ENCODE measurements around the gene UCP2. TPM values are rescaled to one million over a fixed set of nuclear protein-coding genes. Genes with fewer than 3 reads are reported as not detected.

UCP2 gene
- total RNA-seq, 6 experiments from 2014 or later = 6.4 to 9.9 (median 8.0) TPM

DNA sequence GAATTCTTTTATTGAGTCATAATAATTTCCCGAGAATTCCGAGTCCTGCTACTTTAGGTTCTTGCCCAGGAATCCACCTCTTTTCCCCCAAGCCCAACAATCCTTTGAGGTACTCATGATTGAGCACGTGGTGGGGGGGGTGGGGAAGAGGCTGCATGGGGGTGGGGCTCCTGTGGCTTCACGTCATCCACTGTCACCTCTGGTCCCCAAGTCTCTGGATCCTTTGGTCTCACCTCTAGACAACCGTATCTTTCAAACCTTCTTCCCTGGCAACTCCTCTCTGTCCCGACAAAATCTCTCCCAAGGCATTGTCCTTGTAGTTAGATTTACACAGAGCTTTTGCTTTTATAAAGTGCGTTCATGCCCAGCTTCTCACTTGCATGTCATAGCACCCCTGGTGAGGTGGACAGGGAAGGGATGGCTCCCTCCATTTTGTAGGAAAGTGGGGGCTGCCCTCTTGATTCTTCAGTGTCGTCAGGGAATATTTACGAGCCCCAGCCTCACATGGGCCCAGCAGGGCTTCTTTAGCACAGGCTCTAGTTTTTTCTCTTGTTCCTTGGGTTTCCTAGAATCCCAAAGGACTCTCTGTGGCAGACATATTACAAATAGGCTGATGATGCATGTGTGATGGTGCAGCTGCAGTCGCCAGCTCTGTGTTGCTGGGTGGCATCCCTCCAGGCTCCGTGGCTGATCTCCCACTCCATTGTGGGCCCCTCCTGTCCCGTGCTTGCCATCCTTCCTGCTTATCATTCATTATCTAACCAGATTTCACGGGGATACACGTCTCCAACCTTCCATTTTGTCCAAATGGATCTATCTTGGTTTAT lies 17.9 kb upstream of the UCP2 start:
- Mint-ChIP-seq H3K36me3 (ENCODE audit: low read depth) (no peaks in the 10 kb centered on the region), H3K4me1 (ENCODE audit: low read depth) (no peaks in the 10 kb centered on the region), H3K4me3 (no peak overlapping the region), H3K27ac (no peak overlapping the region), H3K9me3 (no peaks in the 10 kb centered on the region), H3K27me3 (ENCODE audit: insufficient read depth) (no peaks in the 10 kb centered on the region)
- no peak for DNase-seq
- TF ChIP-seq, protein P1, sequence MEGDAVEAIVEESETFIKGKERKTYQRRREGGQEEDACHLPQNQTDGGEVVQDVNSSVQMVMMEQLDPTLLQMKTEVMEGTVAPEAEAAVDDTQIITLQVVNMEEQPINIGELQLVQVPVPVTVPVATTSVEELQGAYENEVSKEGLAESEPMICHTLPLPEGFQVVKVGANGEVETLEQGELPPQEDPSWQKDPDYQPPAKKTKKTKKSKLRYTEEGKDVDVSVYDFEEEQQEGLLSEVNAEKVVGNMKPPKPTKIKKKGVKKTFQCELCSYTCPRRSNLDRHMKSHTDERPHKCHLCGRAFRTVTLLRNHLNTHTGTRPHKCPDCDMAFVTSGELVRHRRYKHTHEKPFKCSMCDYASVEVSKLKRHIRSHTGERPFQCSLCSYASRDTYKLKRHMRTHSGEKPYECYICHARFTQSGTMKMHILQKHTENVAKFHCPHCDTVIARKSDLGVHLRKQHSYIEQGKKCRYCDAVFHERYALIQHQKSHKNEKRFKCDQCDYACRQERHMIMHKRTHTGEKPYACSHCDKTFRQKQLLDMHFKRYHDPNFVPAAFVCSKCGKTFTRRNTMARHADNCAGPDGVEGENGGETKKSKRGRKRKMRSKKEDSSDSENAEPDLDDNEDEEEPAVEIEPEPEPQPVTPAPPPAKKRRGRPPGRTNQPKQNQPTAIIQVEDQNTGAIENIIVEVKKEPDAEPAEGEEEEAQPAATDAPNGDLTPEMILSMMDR (IDR thresholded peaks at IDR 0.05) = no peak

DNA sequence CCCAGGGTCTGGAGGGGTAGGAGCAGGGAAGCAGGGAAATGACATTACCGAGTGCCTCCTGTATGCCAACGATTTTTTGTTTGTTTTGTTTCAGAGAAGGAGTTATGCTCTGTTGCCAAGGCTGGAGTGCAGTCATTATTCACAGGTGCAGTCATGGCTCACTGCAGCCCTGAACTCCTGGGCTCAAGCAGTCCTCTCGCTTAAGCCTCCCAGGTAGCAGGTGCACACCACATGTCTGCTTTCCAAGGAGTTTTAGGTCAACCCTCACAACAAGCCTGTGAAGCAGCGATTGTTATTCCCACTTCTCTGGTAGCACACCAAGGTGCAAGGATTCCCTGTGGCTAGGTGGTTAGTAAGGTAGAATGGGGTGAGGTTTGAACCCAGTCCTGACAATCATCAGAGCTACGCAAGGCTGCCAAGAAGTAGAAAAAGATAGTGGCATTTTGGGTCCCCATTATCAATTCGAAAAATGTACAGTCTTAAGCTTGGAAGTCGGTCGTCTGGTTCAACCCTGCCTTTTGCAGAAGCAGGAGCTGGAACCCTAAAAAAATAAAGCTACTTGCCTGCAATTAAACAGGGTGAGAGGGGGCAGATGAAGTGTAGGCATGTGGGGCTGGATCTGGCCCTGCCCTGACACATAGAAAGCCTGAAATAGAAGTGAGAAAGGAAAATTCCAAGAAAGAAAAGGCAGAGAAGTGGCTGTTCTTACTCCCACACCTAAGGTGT lies 17.1 kb upstream of the UCP2 start:
- no peak for DNase-seq
- H3K9me3 Mint-ChIP-seq = no peaks in the 10 kb centered on the region
- no peaks in the 10 kb centered on the region for H3K36me3 Mint-ChIP-seq (ENCODE audit: low read depth)
- no peaks in the 10 kb centered on the region for H3K4me1 Mint-ChIP-seq (ENCODE audit: low read depth)
- no peak overlapping the region for H3K4me3 Mint-ChIP-seq
- TF ChIP-seq, protein P1 (IDR thresholded peaks at IDR 0.05) = no peak
- no peak overlapping the region for H3K27ac Mint-ChIP-seq
- no peaks in the 10 kb centered on the region for H3K27me3 Mint-ChIP-seq (ENCODE audit: insufficient read depth)

DNA sequence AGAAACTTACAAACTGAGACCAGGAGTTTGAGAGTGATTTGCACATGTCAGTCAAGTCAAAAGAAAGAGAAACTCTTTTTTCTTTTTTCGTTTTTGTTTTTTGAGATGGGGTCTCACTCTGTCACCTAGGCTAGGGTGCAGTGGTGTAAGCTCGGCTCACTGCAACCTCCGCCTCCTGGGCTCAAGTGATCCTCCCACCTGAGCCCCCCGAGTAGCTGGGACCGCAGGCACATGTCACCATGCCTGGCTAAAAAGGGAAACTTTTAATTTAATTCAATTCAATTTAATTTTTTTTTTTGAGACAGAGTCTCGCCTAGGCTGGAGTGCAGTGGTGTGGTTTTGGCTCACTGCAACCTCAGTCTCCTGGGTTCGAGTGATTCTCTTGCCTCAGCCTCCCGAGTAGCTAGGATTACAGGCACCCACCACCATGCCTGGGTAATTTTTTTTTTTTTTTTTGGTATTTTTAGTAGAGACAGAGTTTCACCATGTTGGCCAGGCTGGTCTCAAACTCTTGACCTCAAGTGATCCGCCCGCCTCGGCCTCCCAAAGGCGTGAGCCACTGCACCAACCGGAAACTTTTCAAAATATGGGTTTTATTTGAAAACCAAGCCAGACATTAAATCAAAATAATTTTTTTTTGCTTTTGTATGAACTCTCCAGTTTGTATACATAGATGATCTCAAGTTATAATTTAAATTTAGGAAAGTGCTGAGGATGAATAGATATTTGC lies 16.4 kb upstream of the UCP2 start:
- no peak overlapping the region for H3K4me3 Mint-ChIP-seq
- no peak overlapping the region for H3K27ac Mint-ChIP-seq
- H3K9me3 Mint-ChIP-seq = no peaks in the 10 kb centered on the region
- H3K4me1 Mint-ChIP-seq (ENCODE audit: low read depth) = no peaks in the 10 kb centered on the region
- H3K27me3 Mint-ChIP-seq (ENCODE audit: insufficient read depth) = no peaks in the 10 kb centered on the region
- TF ChIP-seq, protein P1 (IDR thresholded peaks at IDR 0.05) = no peak
- no peaks in the 10 kb centered on the region for H3K36me3 Mint-ChIP-seq (ENCODE audit: low read depth)
- no peak for DNase-seq

DNA sequence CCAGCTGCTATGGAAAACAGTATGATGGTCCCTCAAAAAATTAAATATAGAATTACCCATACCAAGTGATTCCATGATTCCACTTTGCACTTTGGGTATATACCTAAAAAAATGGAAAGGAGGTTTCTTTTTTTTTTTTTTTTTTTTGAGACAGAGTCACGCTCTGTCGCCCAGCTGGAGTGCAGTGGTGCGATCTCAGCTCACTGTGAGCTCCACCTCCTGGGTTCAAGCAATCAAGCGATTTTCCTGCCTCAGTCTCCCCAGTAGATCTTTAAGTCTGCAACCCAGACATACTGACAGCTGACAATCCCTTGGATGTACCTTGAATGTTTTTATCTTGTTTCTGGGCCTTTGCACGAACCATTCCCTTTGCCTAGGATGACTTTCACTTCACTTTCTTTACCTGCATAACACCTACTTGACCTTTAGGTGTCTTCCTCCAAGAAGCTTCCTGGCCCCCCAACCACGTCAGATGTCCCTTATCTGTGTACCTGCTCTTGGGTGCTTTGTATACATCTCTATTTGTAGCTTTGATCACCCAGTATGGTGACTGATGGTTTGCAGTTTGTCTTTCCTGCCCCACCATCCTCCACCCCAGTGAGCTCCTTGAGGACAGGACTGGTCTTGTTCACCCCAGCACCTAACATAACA lies 14.6 kb upstream of the UCP2 start:
- Mint-ChIP-seq H3K4me3 (no peak overlapping the region), H3K27ac (no peak overlapping the region), H3K9me3 (no peaks in the 10 kb centered on the region), H3K27me3 (ENCODE audit: insufficient read depth) (no peaks in the 10 kb centered on the region), H3K4me1 (ENCODE audit: low read depth) (no peaks in the 10 kb centered on the region), H3K36me3 (ENCODE audit: low read depth) (no peaks in the 10 kb centered on the region)
- TF ChIP-seq, protein P1 (IDR thresholded peaks at IDR 0.05) = no peak
- DNase-seq = no peak

DNA sequence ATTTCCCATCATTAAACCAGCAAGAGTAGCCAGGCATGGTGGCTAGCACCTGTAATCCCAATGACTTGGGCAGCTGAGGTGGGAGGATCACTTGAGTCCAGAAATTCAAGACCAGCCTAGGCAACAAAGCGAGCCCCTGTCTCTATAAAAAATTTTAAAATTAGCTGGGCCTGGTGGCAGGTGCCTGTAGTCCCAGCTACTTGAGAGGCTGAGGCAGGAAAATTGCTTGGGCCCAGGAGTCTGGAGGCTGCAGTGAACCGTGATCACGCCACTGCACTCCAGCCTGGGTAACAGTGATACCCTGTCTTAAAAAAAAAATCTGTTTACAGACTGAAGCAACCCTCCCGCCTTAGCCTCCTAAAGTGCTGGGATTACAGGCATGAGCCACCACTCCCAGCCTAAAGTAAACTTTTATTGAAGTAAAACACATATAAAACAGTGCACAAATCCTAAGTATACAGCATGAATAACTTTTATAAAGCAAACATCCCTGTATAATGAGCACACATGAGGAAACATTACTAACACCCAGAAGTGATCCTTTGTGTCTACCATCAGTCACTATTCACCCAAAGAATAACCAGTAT lies 13.6 kb upstream of the UCP2 start:
- Mint-ChIP-seq H3K4me1 (ENCODE audit: low read depth) (no peaks in the 10 kb centered on the region), H3K4me3 (no peak overlapping the region), H3K27ac (no peak overlapping the region), H3K27me3 (ENCODE audit: insufficient read depth) (no peaks in the 10 kb centered on the region), H3K9me3 (no peaks in the 10 kb centered on the region), H3K36me3 (ENCODE audit: low read depth) (no peaks in the 10 kb centered on the region)
- no peak for DNase-seq
- TF ChIP-seq, protein P1 (IDR thresholded peaks at IDR 0.05) = no peak
